ENCODE data around the gene DOCK6. TPM values are rescaled to one million over a fixed set of nuclear protein-coding genes. Genes with fewer than 3 reads are reported as not detected.

DOCK6 gene
- total and polyA plus RNA-seq, 2 of the 13 experiments (the other 11 are each of a cell fraction or from before 2014, with no cell fraction given): 5.4 to 38.1 TPM

DNA sequence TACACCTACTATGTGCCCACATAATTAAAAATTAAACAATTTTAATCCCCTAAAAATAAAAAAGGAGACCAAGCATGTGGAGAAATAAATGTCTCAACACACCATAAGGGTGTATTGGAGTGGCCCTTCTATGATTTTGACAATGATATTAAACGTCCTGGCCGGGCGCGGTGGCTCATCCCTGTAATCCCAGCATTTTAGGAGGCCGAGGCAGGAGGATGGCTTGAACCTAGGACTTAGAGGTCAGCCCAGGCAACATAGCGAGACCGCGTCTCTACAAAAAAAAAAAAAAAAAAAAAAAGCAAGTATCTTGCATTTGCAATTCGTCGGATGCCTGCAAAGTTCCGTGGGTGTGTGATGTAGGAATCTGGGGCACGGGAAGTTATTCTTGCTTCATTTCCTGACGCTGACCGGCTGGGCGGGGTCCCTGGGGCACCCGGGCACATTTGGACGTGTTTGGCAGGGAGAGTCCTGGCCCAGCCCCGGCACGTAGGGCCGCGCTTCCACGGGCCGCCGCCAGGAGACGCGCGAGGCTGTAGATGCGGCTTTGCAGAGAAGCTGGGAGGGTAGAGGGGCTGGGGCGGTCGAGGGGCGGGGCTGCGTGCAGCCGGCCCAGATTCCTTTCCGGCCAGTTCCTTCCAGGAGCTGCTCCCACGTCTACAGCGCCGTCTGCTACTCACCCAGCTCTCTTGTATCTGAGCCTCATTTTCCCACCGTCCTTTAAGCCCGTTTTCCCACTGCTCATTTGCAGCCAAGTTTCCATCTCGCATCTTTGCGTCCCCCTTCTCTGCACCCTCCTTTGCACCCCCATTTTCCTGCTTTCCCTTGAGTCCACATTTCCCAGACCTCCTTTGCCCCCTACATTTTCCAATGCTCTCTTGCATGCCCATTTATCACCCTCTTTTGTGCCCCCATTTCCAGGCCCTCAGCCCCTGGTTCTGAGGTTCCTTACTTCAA, 31.4 kb upstream of the DOCK6 start (continued):
- TF ChIP-seq ZNF180 (CRISPR knock-in tag; IDR thresholded peaks at IDR 0.05; ENCODE audit: borderline replicate concordance, low read depth): no peak
- peak; percentile 86 for TF ChIP-seq XRCC5 (optimal IDR thresholded peaks at IDR 0.05; ENCODE audit: low read length)
- TF ChIP-seq NFE2 (CRISPR knock-in tag; IDR thresholded peaks at IDR 0.05): no peak
- no peak for TF ChIP-seq ATAD3A (CRISPR knock-in tag; IDR thresholded peaks at IDR 0.05)
- TF ChIP-seq CBX5 (CRISPR knock-in tag; IDR thresholded peaks at IDR 0.05; ENCODE audit: borderline replicate concordance): peak; percentile 68; the same call in 1 of the 2 replicates
- no peak for TF ChIP-seq NBN (conservative IDR thresholded peaks at IDR 0.05)
- no peak for TF ChIP-seq HDAC6 (IDR thresholded peaks at IDR 0.05; ENCODE audit: low read depth, low read length)
- no peak for TF ChIP-seq ZNF670 (CRISPR knock-in tag; IDR thresholded peaks at IDR 0.05; ENCODE audit: borderline replicate concordance)
- TF ChIP-seq ZMYM3 (CRISPR knock-in tag; IDR thresholded peaks at IDR 0.05): peak; percentile 68; the same call in 1 of the 2 replicates
- peak; percentile 82; the same call in 1 of the 2 replicates for TF ChIP-seq ZNF747 (CRISPR knock-in tag; IDR thresholded peaks at IDR 0.05; ENCODE audit: borderline replicate concordance)
- TF ChIP-seq SALL1 (CRISPR knock-in tag; IDR thresholded peaks at IDR 0.05): peak; percentile 78
- TF ChIP-seq CREB1 (IDR thresholded peaks at IDR 0.05): no peak
- peak; percentile 27; the same call in 1 of the 2 replicates for TF ChIP-seq CREB1 (CRISPR knock-in tag; IDR thresholded peaks at IDR 0.05)
- TF ChIP-seq, protein P1, sequence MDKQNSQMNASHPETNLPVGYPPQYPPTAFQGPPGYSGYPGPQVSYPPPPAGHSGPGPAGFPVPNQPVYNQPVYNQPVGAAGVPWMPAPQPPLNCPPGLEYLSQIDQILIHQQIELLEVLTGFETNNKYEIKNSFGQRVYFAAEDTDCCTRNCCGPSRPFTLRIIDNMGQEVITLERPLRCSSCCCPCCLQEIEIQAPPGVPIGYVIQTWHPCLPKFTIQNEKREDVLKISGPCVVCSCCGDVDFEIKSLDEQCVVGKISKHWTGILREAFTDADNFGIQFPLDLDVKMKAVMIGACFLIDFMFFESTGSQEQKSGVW (CRISPR knock-in tag; IDR thresholded peaks at IDR 0.05; ENCODE audit: borderline replicate concordance): no peak
- peak; percentile 66 for TF ChIP-seq YY1 (IDR thresholded peaks at IDR 0.05; ENCODE audit: insufficient read depth, insufficient replicate concordance, low read depth, low read length)
- TF ChIP-seq, protein P2, sequence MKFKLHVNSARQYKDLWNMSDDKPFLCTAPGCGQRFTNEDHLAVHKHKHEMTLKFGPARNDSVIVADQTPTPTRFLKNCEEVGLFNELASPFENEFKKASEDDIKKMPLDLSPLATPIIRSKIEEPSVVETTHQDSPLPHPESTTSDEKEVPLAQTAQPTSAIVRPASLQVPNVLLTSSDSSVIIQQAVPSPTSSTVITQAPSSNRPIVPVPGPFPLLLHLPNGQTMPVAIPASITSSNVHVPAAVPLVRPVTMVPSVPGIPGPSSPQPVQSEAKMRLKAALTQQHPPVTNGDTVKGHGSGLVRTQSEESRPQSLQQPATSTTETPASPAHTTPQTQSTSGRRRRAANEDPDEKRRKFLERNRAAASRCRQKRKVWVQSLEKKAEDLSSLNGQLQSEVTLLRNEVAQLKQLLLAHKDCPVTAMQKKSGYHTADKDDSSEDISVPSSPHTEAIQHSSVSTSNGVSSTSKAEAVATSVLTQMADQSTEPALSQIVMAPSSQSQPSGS (CRISPR knock-in tag; IDR thresholded peaks at IDR 0.05): no peak
- peak; percentile 38; the same call in 1 of the 2 replicates for TF ChIP-seq ZIK1 (CRISPR knock-in tag; IDR thresholded peaks at IDR 0.05; ENCODE audit: borderline replicate concordance, low read depth)
- TF ChIP-seq ADNP (CRISPR knock-in tag; IDR thresholded peaks at IDR 0.05): no peak
- TF ChIP-seq TRIM24 (CRISPR knock-in tag; IDR thresholded peaks at IDR 0.05): no peak
- TF ChIP-seq MZF1 (CRISPR knock-in tag; IDR thresholded peaks at IDR 0.05; ENCODE audit: borderline replicate concordance): no peak
- TF ChIP-seq, protein P3, sequence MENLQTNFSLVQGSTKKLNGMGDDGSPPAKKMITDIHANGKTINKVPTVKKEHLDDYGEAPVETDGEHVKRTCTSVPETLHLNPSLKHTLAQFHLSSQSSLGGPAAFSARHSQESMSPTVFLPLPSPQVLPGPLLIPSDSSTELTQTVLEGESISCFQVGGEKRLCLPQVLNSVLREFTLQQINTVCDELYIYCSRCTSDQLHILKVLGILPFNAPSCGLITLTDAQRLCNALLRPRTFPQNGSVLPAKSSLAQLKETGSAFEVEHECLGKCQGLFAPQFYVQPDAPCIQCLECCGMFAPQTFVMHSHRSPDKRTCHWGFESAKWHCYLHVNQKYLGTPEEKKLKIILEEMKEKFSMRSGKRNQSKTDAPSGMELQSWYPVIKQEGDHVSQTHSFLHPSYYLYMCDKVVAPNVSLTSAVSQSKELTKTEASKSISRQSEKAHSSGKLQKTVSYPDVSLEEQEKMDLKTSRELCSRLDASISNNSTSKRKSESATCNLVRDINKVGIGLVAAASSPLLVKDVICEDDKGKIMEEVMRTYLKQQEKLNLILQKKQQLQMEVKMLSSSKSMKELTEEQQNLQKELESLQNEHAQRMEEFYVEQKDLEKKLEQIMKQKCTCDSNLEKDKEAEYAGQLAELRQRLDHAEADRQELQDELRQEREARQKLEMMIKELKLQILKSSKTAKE (CRISPR knock-in tag; IDR thresholded peaks at IDR 0.05; ENCODE audit: borderline replicate concordance): no peak
- no peak; the same call in 1 of the 2 replicates for TF ChIP-seq FOXO1 (CRISPR knock-in tag; IDR thresholded peaks at IDR 0.05)
- TF ChIP-seq ZNF292 (CRISPR knock-in tag; IDR thresholded peaks at IDR 0.05; ENCODE audit: borderline replicate concordance, low read depth): peak; percentile 37; the same call in 1 of the 2 replicates
- no peak for TF ChIP-seq HNF4G (IDR thresholded peaks at IDR 0.05; ENCODE audit: borderline replicate concordance, low read depth, low read length)
- 0 out of 2 replicates have a peak, but pooled peaks have one; percentile 28 for TF ChIP-seq HNF4G (CRISPR knock-in tag; IDR thresholded peaks at IDR 0.05; ENCODE audit: borderline replicate concordance, low read depth)
- TF ChIP-seq SKI (IDR thresholded peaks at IDR 0.05; ENCODE audit: partially characterized antibody): no peak

Data from HepG2 (cell line).